ENCODE data around the gene TMEM184A. TPM values are rescaled to one million over a fixed set of nuclear protein-coding genes. Genes with fewer than 3 reads are reported as not detected.

Gene TMEM184A
- total RNA-seq, 1 experiment from 2014 or later: 21.4 TPM

DNA sequence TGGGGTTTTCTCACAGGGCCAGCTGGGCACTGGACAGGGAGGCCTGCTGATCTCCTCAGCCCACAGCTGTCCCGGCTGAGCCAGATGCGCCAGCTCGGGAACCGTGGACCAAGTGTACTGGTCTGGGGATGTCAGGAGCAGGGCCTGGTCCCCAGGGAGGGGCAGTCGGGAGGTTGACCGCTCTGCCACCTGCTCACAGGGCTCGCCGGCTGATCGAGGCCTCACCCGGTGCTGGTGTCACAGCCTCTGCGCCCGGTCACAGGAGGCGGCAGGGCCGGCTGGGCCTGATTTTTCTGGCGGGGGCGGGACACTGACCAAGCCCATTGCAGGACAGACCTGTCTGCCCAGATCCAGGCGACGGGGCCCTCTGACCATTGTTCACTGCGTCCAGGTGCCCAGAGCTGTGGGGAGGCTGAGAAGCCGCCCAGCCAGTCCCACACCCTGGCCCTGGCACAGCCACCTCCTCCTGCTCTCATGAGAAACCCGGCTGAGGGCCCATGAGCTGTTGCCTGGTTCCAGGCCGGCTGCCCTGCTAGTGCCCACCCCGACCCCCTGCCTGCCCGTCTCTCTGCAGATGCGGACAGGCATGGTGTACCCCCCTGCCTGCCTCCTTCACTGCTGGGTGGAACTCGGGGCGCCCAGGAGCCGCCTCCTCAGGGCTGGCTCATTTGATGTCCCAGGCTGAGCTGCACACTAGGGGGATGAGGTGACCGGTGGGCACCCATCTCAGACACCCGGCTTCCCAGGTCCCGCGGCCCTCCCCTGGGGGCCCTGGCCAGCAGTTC lies 3.0 kb upstream of the TMEM184A start:
- peaks cover 62% of the 10 kb centered on the region for H3K4me1 ChIP-seq (replicated peaks; ENCODE audit: insufficient read depth)
- H3K27me3 ChIP-seq (ENCODE audit: insufficient read depth, low read depth): no peaks in the 10 kb centered on the region
- peaks cover 8% of the 10 kb centered on the region for H4K20me1 ChIP-seq (ENCODE audit: insufficient read depth)
- BruUV-seq (replicated peaks): no TSS peak
- no peaks in the 10 kb centered on the region for H3K9me3 ChIP-seq (ENCODE audit: insufficient read depth, low read depth)
- no peaks in the 10 kb centered on the region for H3K9me2 ChIP-seq (ENCODE audit: insufficient read depth)
- no peak overlapping the region for H3K4me3 ChIP-seq
- CTCF ChIA-PET: interaction anchor here (0.5 to 0.6 kb wide), 2 partner anchors 52 to 54 kb away, joined by 3 to 7 read pairs; no protein-coding TSS in a partner anchor
- POLR2A ChIA-PET (ENCODE audit: unreplicated experiment): interaction anchor here (0.5 to 0.6 kb wide), 2 partner anchors 22 to 74 kb away, joined by 4 read pairs; no protein-coding TSS in a partner anchor
- peaks cover 11% of the 10 kb centered on the region for H3K79me2 ChIP-seq (ENCODE audit: low read depth)
- H3F3A ChIP-seq (ENCODE audit: insufficient read depth, low read depth): peaks cover 45% of the 10 kb centered on the region
- intact Hi-C loops (cut with micrococcal nuclease; ENCODE audit: unreplicated experiment): loop anchor here (1.0 kb wide), 4 partner anchors 8 to 104 kb away; no protein-coding TSS in a partner anchor
- peak overlapping the region; percentile 76 for H3K4me2 ChIP-seq
- no peaks in the 10 kb centered on the region for H3K36me3 ChIP-seq (ENCODE audit: low read depth)
- H2AFZ ChIP-seq: peak overlapping the region; percentile 39; the same call in 1 of the 2 replicates
- TF ChIP-seq EZH2 (IDR thresholded peaks at IDR 0.05; ENCODE audit: low read depth) (no peak), CTCF (conservative IDR thresholded peaks at IDR 0.05) (no peak)
- peak overlapping the region; percentile 82 for H3K27ac ChIP-seq
- peak; percentile 93 to 99 for DNase-seq

GRCh38 chr7:1558181-1558811 lies 2.3 kb upstream of the TMEM184A start:
- Histone ChIP-seq H3F3A (ENCODE audit: insufficient read depth, low read depth) (peaks cover 38% of the 10 kb centered on the region), H3K36me3 (ENCODE audit: low read depth) (no peaks in the 10 kb centered on the region), H3K4me3 (no peak overlapping the region), H3K4me2 (peak overlapping the region; percentile 76), H3K9me3 (ENCODE audit: insufficient read depth, low read depth) (no peaks in the 10 kb centered on the region), H3K79me2 (ENCODE audit: low read depth) (peaks cover 16% of the 10 kb centered on the region), H2AFZ (no peak overlapping the region), H3K27me3 (ENCODE audit: insufficient read depth, low read depth) (no peaks in the 10 kb centered on the region), H3K27ac (peak overlapping the region; percentile 82), H3K9me2 (ENCODE audit: insufficient read depth) (no peaks in the 10 kb centered on the region), H4K20me1 (ENCODE audit: insufficient read depth) (peaks cover 8% of the 10 kb centered on the region), H3K4me1 (replicated peaks; ENCODE audit: insufficient read depth) (peaks cover 62% of the 10 kb centered on the region)
- BruUV-seq (replicated peaks): no TSS peak
- peak; percentile 36; the same call in 1 of the 2 replicates for TF ChIP-seq CTCF (conservative IDR thresholded peaks at IDR 0.05)
- no peak for TF ChIP-seq EZH2 (IDR thresholded peaks at IDR 0.05; ENCODE audit: low read depth)
- DNase-seq: no peak
- POLR2A ChIA-PET (ENCODE audit: unreplicated experiment): no interaction called here
- intact Hi-C loops (cut with micrococcal nuclease; ENCODE audit: unreplicated experiment): no loop called here
- CTCF ChIA-PET: no interaction called here

DNA sequence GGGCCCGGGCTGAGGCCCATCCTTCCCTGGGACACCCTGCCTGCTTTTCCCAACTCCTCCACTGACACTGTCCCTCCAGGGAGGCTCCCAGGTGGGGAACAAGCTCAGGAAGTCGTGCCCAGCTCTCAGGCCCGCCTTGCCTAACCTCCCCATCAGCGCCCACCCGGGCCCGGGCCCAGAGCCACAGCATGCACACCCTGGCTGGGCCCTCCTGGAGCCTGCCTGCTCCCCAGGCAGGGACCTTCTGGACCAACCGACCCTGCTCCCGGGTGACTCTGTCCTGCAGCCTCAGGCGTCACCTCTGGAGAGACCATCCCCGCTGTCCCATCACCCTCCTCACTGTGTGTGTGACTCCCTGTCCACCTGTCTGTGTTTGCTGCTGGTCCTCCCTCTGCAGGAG lies 1.8 kb upstream of the TMEM184A start:
- Histone ChIP-seq H3K4me2 (peak overlapping the region; percentile 76; the same call in 1 of the 2 replicates), H3K27me3 (ENCODE audit: insufficient read depth, low read depth) (no peaks in the 10 kb centered on the region), H2AFZ (no peak overlapping the region), H3K9me3 (ENCODE audit: insufficient read depth, low read depth) (no peaks in the 10 kb centered on the region), H3K36me3 (ENCODE audit: low read depth) (no peaks in the 10 kb centered on the region), H3K4me1 (replicated peaks; ENCODE audit: insufficient read depth) (peaks cover 62% of the 10 kb centered on the region), H3K79me2 (ENCODE audit: low read depth) (peaks cover 16% of the 10 kb centered on the region), H3K4me3 (no peak overlapping the region), H3F3A (ENCODE audit: insufficient read depth, low read depth) (peaks cover 35% of the 10 kb centered on the region), H3K27ac (no peak overlapping the region), H3K9me2 (ENCODE audit: insufficient read depth) (no peaks in the 10 kb centered on the region), H4K20me1 (ENCODE audit: insufficient read depth) (peaks cover 9% of the 10 kb centered on the region)
- ChIA-PET POLR2A (ENCODE audit: unreplicated experiment) (no interaction called here), CTCF (no interaction called here)
- no TSS peak for BruUV-seq (replicated peaks)
- intact Hi-C loops (cut with micrococcal nuclease; ENCODE audit: unreplicated experiment): loop anchor here (2.0 kb wide), 1 partner anchor 13 kb away; the partner anchor contains the start of gene PSMG3
- DNase-seq: no peak
- TF ChIP-seq EZH2 (IDR thresholded peaks at IDR 0.05; ENCODE audit: low read depth): no peak
- no peak for TF ChIP-seq CTCF (conservative IDR thresholded peaks at IDR 0.05)

Measured in PC-9 (cell line).